IMR-90 (cell line): ENCODE measurements around the gene SDC4. TPM values are rescaled to one million over a fixed set of nuclear protein-coding genes. Genes with fewer than 3 reads are reported as not detected.

Source experiments
- ATAC-seq: fragments of 200-7000 bp; cut with Tn5 transposase; 2 replicates; pipeline ENCODE4 v1.9.1; 2020; ENCODE audit warnings: low read depth, mild to moderate bottlenecking, moderate library complexity
- BruUV-seq: library from RNA; stranded (reverse); fragments of 400-500 nt; replicated peaks from 2 replicates; lab custom pipeline; 2021; lab: Mats Ljungman, UMichigan
- CTCF ChIA-PET: fragments of 300-600 bp; formaldehyde crosslinking; extraction: SDS; loops from one replicate; lab custom pipeline; 2021; ENCODE audit warnings: antibody characterized with exemption; lab: Yijun Ruan, JAX
- POLR2A ChIA-PET: fragments of 300-600 bp; sonication (Branson Sonifier 250); formaldehyde crosslinking; loops from one replicate; lab custom pipeline; 2022; ENCODE audit warnings: antibody characterized with exemption; ENCODE audit not compliant: unreplicated experiment; lab: Charles Lee
- DNase-seq: peaks from one replicate; pipeline ENCODE4 v3.0.0; 2013
- H2AFZ ChIP-seq: replicated peaks from 2 replicates; pipeline ENCODE3; 2013; ENCODE audit warnings: low read length, mild to moderate bottlenecking; ENCODE audit not compliant: poor library complexity
- H2AK5ac ChIP-seq: 2 replicates; pipeline ENCODE4 v1.6.1; 2013; ENCODE audit warnings: low read depth, low read length, inconsistent platforms
- H2AK9ac ChIP-seq: replicated peaks from 2 replicates; pipeline ENCODE3; 2013; ENCODE audit warnings: mild to moderate bottlenecking, low read depth, low read length, moderate library complexity; ENCODE audit not compliant: poor library complexity
- H2BK120ac ChIP-seq: 2 replicates; pipeline ENCODE4 v1.6.1; 2013; ENCODE audit warnings: low read depth, low read length, inconsistent platforms
- H2BK15ac ChIP-seq: 3 replicates; pipeline ENCODE4 v1.6.1; 2013; ENCODE audit warnings: low read depth, low read length, inconsistent platforms
- H2BK20ac ChIP-seq: 2 replicates; pipeline ENCODE4 v1.6.1; 2013; ENCODE audit warnings: low read depth, mild to moderate bottlenecking, inconsistent platforms, low read length, moderate library complexity
- H2BK5ac ChIP-seq: 2 replicates; pipeline ENCODE4 v1.6.1; 2013; ENCODE audit warnings: mild to moderate bottlenecking, low read depth, low read length, inconsistent platforms; ENCODE audit not compliant: poor library complexity, severe bottlenecking
- H3K14ac ChIP-seq: replicated peaks from 2 replicates; pipeline ENCODE4 v1.6.1; 2013; ENCODE audit warnings: low read depth, low read length, inconsistent platforms
- H3K18ac ChIP-seq: 2 replicates; pipeline ENCODE4 v1.6.1; 2013; ENCODE audit warnings: low read depth, low read length, control low read depth
- H3K23ac ChIP-seq: 2 replicates; pipeline ENCODE4 v1.6.1; 2013; ENCODE audit warnings: low read depth, low read length, inconsistent platforms
- H3K27ac ChIP-seq: 2 replicates; pipeline ENCODE4 v1.5.1; 2013; ENCODE audit warnings: mild to moderate bottlenecking, control low read depth, low read length; ENCODE audit not compliant: insufficient read depth
- H3K27me3 ChIP-seq: 2 replicates; pipeline ENCODE4 v1.6.1; 2013; ENCODE audit warnings: low read length; ENCODE audit not compliant: control insufficient read depth, insufficient read depth
- H3K36me3 ChIP-seq: 2 replicates; pipeline ENCODE4 v1.6.1; 2013; ENCODE audit warnings: low read length, mixed read lengths; ENCODE audit not compliant: control insufficient read depth, insufficient read depth
- H3K4ac ChIP-seq: 2 replicates; pipeline ENCODE4 v1.6.1; 2013; ENCODE audit warnings: low read depth, low read length, inconsistent platforms
- H3K4me1 ChIP-seq: 2 replicates; pipeline ENCODE4 v1.6.1; 2013; ENCODE audit warnings: low read length, mixed read lengths; ENCODE audit not compliant: control insufficient read depth, insufficient read depth
- H3K4me2 ChIP-seq: 2 replicates; pipeline ENCODE4 v1.6.1; 2013; ENCODE audit warnings: low read depth, mild to moderate bottlenecking, control low read depth, low read length, moderate library complexity
- H3K4me3 ChIP-seq: 2 replicates; pipeline ENCODE4 v1.5.1; 2013; ENCODE audit warnings: low read depth, mild to moderate bottlenecking, control low read depth, low read length, moderate library complexity; ENCODE audit not compliant: insufficient read depth
- H3K56ac ChIP-seq: 2 replicates; pipeline ENCODE4 v1.6.1; 2013; ENCODE audit warnings: low read length, inconsistent platforms; ENCODE audit not compliant: insufficient read depth; ENCODE audit errors: extremely low read depth
- H3K79me1 ChIP-seq, 2 experiments: 2 replicates each; pipeline ENCODE4 v1.6.1; 2013; ENCODE audit warnings: low read length in 2 of 2, inconsistent platforms in 1 of 2, low read depth in 1 of 2
- H3K9ac ChIP-seq: 2 replicates; pipeline ENCODE4 v1.6.1; 2013; ENCODE audit warnings: low read depth, low read length, control low read depth
- H3K9me1 ChIP-seq: 2 replicates; pipeline ENCODE4 v1.6.1; 2013; ENCODE audit warnings: low read length, inconsistent platforms; ENCODE audit not compliant: insufficient read depth
- H3K9me3 ChIP-seq: 2 replicates; pipeline ENCODE4 v1.6.1; 2013; ENCODE audit warnings: low read length; ENCODE audit not compliant: control insufficient read depth, insufficient read depth
- H4K20me1 ChIP-seq: 2 replicates; pipeline ENCODE4 v1.6.1; 2013; ENCODE audit warnings: low read length, inconsistent platforms; ENCODE audit not compliant: insufficient read depth
- H4K5ac ChIP-seq: 2 replicates; pipeline ENCODE4 v1.6.1; 2013; ENCODE audit warnings: mild to moderate bottlenecking, low read depth, low read length, control low read depth
- H4K8ac ChIP-seq, 2 experiments: 2 replicates each; pipeline ENCODE4 v1.6.1; 2013; ENCODE audit warnings: low read depth in 2 of 2, low read length in 2 of 2, control low read depth in 1 of 2, inconsistent platforms in 1 of 2
- H4K91ac ChIP-seq: 2 replicates; pipeline ENCODE4 v1.6.1; 2013; ENCODE audit warnings: low read depth, low read length, inconsistent platforms; ENCODE audit not compliant: insufficient read depth
- RCOR1 ChIP-seq: IDR thresholded peaks from 2 replicates; pipeline ENCODE4 v1.6.1; 2012; ENCODE audit warnings: mild to moderate bottlenecking, low read length, improper control_type of control experiment; ENCODE audit not compliant: insufficient replicate concordance
- WGBS, 2 experiments: methylation state at CpG; one replicate each; pipeline versions ENCODE4 v1.1.5 to v1.1.7; 2013; ENCODE audit warnings: missing lambda C conversion rate in 2 of 2; ENCODE audit not compliant: insufficient read length in 1 of 2; ENCODE audit errors: extremely low coverage in 2 of 2; 5-methylcytosine and 5-hydroxymethylcytosine counted together
- dilution Hi-C: fragments of 300-500 bp; cut with HindIII; formaldehyde crosslinking; loops from one replicate; pipeline ENCODE4 v1.14.3; 2018; ENCODE audit warnings: low sequenced_read_pairs; ENCODE audit not compliant: unreplicated experiment
- in situ Hi-C: fragments of 300-500 bp; cut with MboI; formaldehyde crosslinking; loops from 3 replicates; pipeline ENCODE4 v1.14.3; 2019; ENCODE audit warnings: low sequenced_read_pairs, inconsistent platforms, mixed read lengths
- intact Hi-C: fragments of 100-400 bp; cut with micrococcal nuclease; formaldehyde crosslinking; loops from 2 replicates; pipeline ENCODE4 v1.10.0; 2022
- polyA plus RNA-seq, 3 experiments: library from polyadenylated mRNA; depleted of rRNA; stranded (reverse); fragments of >200 nt; gene quantifications; 2 replicates each; pipeline ENCODE4 v1.2.3, GENCODE V29; 2012; ENCODE audit warnings: low replicate concordance in 1 of 3
- total RNA-seq: library from RNA; depleted of rRNA; stranded (reverse); fragments of >200 nt; gene quantifications from 2 replicates; pipeline ENCODE4 v1.2.3, GENCODE V29; 2012

Gene SDC4
- total and polyA plus RNA-seq, 2 of the 4 experiments (the other 2 are of a cell fraction), result 203 to 265 TPM

DNA sequence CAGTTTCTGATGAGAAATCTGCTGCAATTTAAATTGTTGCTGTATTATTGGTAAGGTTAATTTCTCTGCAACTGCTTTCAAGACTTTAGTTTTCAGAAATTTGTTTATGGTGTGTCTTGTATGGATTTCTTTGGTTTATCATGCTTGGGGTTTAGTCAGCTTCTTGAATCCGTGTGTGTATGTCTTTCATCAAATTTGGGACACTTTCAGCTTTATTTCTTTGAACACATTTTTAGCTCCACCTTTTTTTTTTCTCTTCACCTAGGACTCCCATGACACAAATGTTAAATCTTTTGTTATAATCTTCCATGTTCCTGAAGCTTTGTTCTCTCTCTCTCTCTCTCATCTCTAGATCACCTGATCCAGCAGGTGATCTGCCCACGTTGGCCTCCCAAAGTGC, 43.3 kb upstream of the SDC4 start:
- Histone ChIP-seq H4K8ac (no peak overlapping the region), H3K4me1 (no peaks in the 10 kb centered on the region), H3K4me3 (no peak overlapping the region), H4K20me1 (no peaks in the 10 kb centered on the region), H2BK20ac (no peak overlapping the region), H2BK5ac (no peak overlapping the region), H3K79me1 (no peaks in the 10 kb centered on the region), H3K36me3 (no peaks in the 10 kb centered on the region), H4K5ac (no peak overlapping the region), H3K56ac (no peak overlapping the region), H3K14ac (no peak overlapping the region), H3K4ac (no peak overlapping the region), H3K27me3 (no peaks in the 10 kb centered on the region), H2AFZ (no peak overlapping the region), H3K9ac (no peak overlapping the region), H2AK9ac (no peak overlapping the region), H2AK5ac (no peak overlapping the region), H4K91ac (no peak overlapping the region), H3K27ac (no peak overlapping the region), H2BK120ac (no peak overlapping the region), H3K9me1 (no peaks in the 10 kb centered on the region), H2BK15ac (no peak overlapping the region), H3K9me3 (no peaks in the 10 kb centered on the region), H3K4me2 (no peak overlapping the region), H3K23ac (no peak overlapping the region), H3K18ac (no peak overlapping the region)
- in situ Hi-C loops (no loop called here), dilution Hi-C loops (no loop called here), intact Hi-C loops (no loop called here)
- no TSS peak for BruUV-seq
- no CpG with 5 or more reads among the region's 2 CpGs for WGBS, 2 experiments
- CTCF ChIA-PET, result interaction anchor here (0.6 to 1.2 kb wide), 3 partner anchors 18 to 789 kb away, joined by 3 to 6 read pairs (median 3); no protein-coding TSS in a partner anchor
- POLR2A ChIA-PET, result no interaction called here
- ATAC-seq (no peak), DNase-seq (no peak)
- TF ChIP-seq RCOR1, result no peak
